Fibroblast of mammary gland (primary cell): ENCODE measurements around the gene GRM4.

Source experiments
- DNase-seq: peaks from one replicate; pipeline ENCODE4 v3.0.0-alpha.2; 2010; ENCODE audit warnings: low read depth
- H3K4me3 ChIP-seq: 2 replicates; pipeline ENCODE4 v1.5.1; 2011; ENCODE audit warnings: low read depth, mild to moderate bottlenecking, low read length, moderate library complexity; ENCODE audit not compliant: control insufficient read depth
- CTCF ChIP-seq: conservative IDR thresholded peaks from 2 replicates; pipeline ENCODE4 v1.5.1; 2011; ENCODE audit warnings: low read depth, low read length, inconsistent platforms; ENCODE audit not compliant: control insufficient read depth, insufficient read depth

GRM4 gene

GRCh38 chr6:34106421-34106820 is 39.5 kb downstream of the GRM4 start:
- no peak for TF ChIP-seq CTCF
- DNase-seq, result no peak
- H3K4me3 ChIP-seq, result no peak overlapping the region

GRCh38 chr6:34104628-34105027 is 41.3 kb downstream of the GRM4 start:
- H3K4me3 ChIP-seq, result no peak overlapping the region
- no peak for TF ChIP-seq CTCF
- DNase-seq, result no peak

GRCh38 chr6:34104186-34104585 is 41.7 kb downstream of the GRM4 start:
- DNase-seq, result no peak
- no peak for TF ChIP-seq CTCF
- no peak overlapping the region for H3K4me3 ChIP-seq

GRCh38 chr6:34103321-34103720 is 42.6 kb downstream of the GRM4 start:
- no peak overlapping the region for H3K4me3 ChIP-seq
- no peak for TF ChIP-seq CTCF

GRCh38 chr6:34102696-34103095 is 43.2 kb downstream of the GRM4 start:
- DNase-seq, result no peak
- TF ChIP-seq CTCF, result no peak
- no peak overlapping the region for H3K4me3 ChIP-seq

More at GRCh38 chr6:34103321-34103720, 42.6 kb downstream of the GRM4 start:
- DNase-seq, result no peak

GRCh38 chr6:34102099-34102656 is 43.7 kb downstream of the GRM4 start:
- H3K4me3 ChIP-seq, result no peak overlapping the region
- no peak for DNase-seq

More at GRCh38 chr6:34102099-34102656, 43.7 kb downstream of the GRM4 start:
- TF ChIP-seq CTCF, result no peak
